ENCODE measurements around the gene SGSM2.

DNA sequence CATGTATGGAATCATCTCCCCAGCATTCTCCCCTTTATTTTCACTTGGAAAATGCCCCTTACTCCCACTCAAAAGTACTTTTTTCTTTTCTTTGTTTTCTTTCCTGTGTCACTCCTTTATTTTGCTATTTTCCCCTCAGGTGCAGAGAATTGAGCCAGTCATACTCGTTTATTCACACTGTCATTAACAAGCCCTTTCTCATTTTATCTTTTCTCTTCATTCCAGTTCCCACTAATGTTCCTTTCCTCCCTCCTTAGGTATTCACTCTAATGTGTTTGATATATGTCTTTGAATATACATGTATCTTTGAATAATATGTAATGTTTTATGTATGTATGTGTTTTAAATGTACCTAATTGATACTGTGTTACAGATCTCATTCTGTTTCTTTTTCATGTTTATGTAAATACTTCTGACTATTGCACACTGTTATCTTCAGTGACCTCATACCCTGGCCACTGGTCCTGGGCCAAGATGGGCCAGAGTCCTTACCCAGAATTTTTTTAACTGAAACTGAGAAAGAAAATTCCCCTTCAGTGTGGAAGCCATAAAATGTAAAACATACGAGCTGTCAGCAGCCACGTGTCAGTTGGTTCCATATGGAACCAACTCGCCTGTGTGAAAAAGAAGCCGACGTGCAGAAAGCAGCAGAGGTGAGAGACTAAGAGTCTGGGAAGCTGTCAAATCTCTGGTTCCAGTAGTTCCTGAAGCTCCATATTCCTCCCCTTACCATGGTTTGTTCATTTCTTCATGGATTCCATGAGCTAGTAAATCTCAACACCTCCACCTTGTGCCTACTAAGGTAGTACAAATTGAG is 27.8 kb upstream of the SGSM2 start:
- TF ChIP-seq POLR2A (IDR thresholded peaks at IDR 0.05) = no peak
- TF ChIP-seq, protein P1, sequence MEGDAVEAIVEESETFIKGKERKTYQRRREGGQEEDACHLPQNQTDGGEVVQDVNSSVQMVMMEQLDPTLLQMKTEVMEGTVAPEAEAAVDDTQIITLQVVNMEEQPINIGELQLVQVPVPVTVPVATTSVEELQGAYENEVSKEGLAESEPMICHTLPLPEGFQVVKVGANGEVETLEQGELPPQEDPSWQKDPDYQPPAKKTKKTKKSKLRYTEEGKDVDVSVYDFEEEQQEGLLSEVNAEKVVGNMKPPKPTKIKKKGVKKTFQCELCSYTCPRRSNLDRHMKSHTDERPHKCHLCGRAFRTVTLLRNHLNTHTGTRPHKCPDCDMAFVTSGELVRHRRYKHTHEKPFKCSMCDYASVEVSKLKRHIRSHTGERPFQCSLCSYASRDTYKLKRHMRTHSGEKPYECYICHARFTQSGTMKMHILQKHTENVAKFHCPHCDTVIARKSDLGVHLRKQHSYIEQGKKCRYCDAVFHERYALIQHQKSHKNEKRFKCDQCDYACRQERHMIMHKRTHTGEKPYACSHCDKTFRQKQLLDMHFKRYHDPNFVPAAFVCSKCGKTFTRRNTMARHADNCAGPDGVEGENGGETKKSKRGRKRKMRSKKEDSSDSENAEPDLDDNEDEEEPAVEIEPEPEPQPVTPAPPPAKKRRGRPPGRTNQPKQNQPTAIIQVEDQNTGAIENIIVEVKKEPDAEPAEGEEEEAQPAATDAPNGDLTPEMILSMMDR (IDR thresholded peaks at IDR 0.05) = no peak

Measured in lower leg skin (tissue), 3 donors.